GM19328 (cell line): ENCODE data around the gene ZNF783.

Source experiments
- ATAC-seq: cut with Tn5 transposase; IDR thresholded peaks from one replicate; pipeline ENCODE4 v1.9.1; 2021; ENCODE audit warnings: mild to moderate bottlenecking, moderate library complexity; ENCODE audit not compliant: unreplicated experiment

Gene ZNF783

GRCh38 chr7:149280661-149281507 is 18.9 kb downstream of the ZNF783 start:
- ATAC-seq = no peak

- no peak for ATAC-seq
Measured at GRCh38 chr7:149281508-149282330, 19.7 kb downstream of the ZNF783 start.

- ATAC-seq = no peak
Measured at GRCh38 chr7:149282331-149282655, 20.3 kb downstream of the ZNF783 start.

- ATAC-seq = no peak
Measured at GRCh38 chr7:149283321-149283720, 21.3 kb downstream of the ZNF783 start.

- no peak for ATAC-seq
Measured at GRCh38 chr7:149284343-149284742, 22.3 kb downstream of the ZNF783 start.

GRCh38 chr7:149284850-149285585 is 23.0 kb downstream of the ZNF783 start:
- peak; percentile 99 for ATAC-seq

GRCh38 chr7:149285603-149286002 is 23.6 kb downstream of the ZNF783 start:
- no peak for ATAC-seq

- no peak for ATAC-seq
Measured at GRCh38 chr7:149286811-149287400, 24.9 kb downstream of the ZNF783 start.

- ATAC-seq = no peak
Measured at GRCh38 chr7:149287622-149288021, 25.6 kb downstream of the ZNF783 start.

- no peak for ATAC-seq
Measured at GRCh38 chr7:149289262-149289661, 27.3 kb downstream of the ZNF783 start.

- no peak for ATAC-seq
Measured at GRCh38 chr7:149289856-149290255, 27.9 kb downstream of the ZNF783 start.

GRCh38 chr7:149291036-149291780 is 29.2 kb downstream of the ZNF783 start:
- no peak for ATAC-seq

GRCh38 chr7:149291781-149292461 is 29.9 kb downstream of the ZNF783 start:
- ATAC-seq = no peak

GRCh38 chr7:149292462-149292823 is 30.4 kb downstream of the ZNF783 start:
- no peak for ATAC-seq

GRCh38 chr7:149293338-149293737 is 31.3 kb downstream of the ZNF783 start:
- ATAC-seq = no peak

- no peak for ATAC-seq
Measured at GRCh38 chr7:149293946-149294633, 32.1 kb downstream of the ZNF783 start.

- no peak for ATAC-seq
Measured at GRCh38 chr7:149294634-149295480, 32.9 kb downstream of the ZNF783 start.

- no peak for ATAC-seq
Measured at GRCh38 chr7:149295481-149295850, 33.5 kb downstream of the ZNF783 start.
